ENCODE measurements around the gene CAMTA1. TPM values are rescaled to one million over a fixed set of nuclear protein-coding genes. Genes with fewer than 3 reads are reported as not detected.

Gene CAMTA1
- total RNA-seq, 1 experiment from 2014 or later, result 69.5 TPM

DNA sequence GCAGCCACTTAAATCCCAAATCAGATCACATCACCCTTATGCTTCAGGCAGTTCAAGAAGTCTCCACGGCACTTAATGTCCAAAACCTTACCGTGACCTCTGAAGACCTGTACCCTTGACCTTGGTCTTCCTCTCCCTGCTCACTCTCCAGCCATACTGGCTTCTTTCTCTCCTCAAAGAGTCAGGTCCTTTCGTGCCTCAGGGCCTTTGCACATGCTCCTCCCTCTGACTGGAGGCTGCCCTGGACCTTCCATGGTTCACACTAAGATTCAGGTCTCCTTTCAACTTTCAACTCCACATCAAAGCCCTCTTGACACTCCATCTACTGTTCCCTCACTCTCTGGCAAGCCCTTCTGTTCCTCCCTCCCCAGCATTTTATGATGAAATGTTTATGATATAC, 695.9 kb downstream of the CAMTA1 start:
- ATAC-seq (no peak), DNase-seq (ENCODE audit: low read depth, low spot score) (no peak)
- H3K9me3 ChIP-seq (ENCODE audit: control insufficient read depth in 1 of 2, insufficient read depth in 1 of 2, low read depth in 1 of 2, low read length in 2 of 2), result no peaks in the 10 kb centered on the region
- CTCF ChIA-PET, result no interaction called here
- H3K27ac ChIP-seq (ENCODE audit: low read depth, low read length), result no peak overlapping the region
- H3K79me2 ChIP-seq (ENCODE audit: insufficient read depth, low read length), result no peaks in the 10 kb centered on the region
- intact Hi-C loops (cut with micrococcal nuclease), result no loop called here
- RAD21 ChIA-PET (ENCODE audit: low non-redundant PET in 1 of 2, low total read pairs in 2 of 2, uncharacterized antibody in 2 of 2, unreplicated experiment in 2 of 2), result no interaction called here
- no peaks in the 10 kb centered on the region for H4K20me1 ChIP-seq (ENCODE audit: insufficient read depth)
- POLR2A ChIA-PET, result no interaction called here
- H3K9ac ChIP-seq (ENCODE audit: low read length), result no peak overlapping the region
- no peak overlapping the region for H3K4me3 ChIP-seq (replicated peaks in 1 of 2; ENCODE audit: low read depth in 1 of 2, low read length in 2 of 2)
- no peak overlapping the region for H3K4me2 ChIP-seq (ENCODE audit: low read length)
- BruUV-seq (replicated peaks), result no TSS peak
- H3K27me3 ChIP-seq (ENCODE audit: insufficient read depth, low read length), result peaks cover 24% of the 10 kb centered on the region
- TF ChIP-seq FOSL1 (IDR thresholded peaks at IDR 0.05; ENCODE audit: low read depth), result no peak
- TF ChIP-seq ZNF274 (IDR thresholded peaks at IDR 0.05; ENCODE audit: low read depth, low read length), result no peak
- TF ChIP-seq, protein P1, sequence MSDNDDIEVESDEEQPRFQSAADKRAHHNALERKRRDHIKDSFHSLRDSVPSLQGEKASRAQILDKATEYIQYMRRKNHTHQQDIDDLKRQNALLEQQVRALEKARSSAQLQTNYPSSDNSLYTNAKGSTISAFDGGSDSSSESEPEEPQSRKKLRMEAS (IDR thresholded peaks at IDR 0.05), result no peak
- TF ChIP-seq SP1 (IDR thresholded peaks at IDR 0.05; ENCODE audit: low read depth), result no peak
- TF ChIP-seq EZH2phosphoT487 (IDR thresholded peaks at IDR 0.05; ENCODE audit: borderline replicate concordance), result no peak
- TF ChIP-seq TCF7L2 (IDR thresholded peaks at IDR 0.05; ENCODE audit: borderline replicate concordance, extremely low read depth, insufficient read depth, insufficient read length), result no peak
- no peak for TF ChIP-seq CBX3 (IDR thresholded peaks at IDR 0.05; ENCODE audit: low read depth)
- TF ChIP-seq ELF1 (IDR thresholded peaks at IDR 0.05; ENCODE audit: borderline replicate concordance, low read depth), result no peak
- no peak for TF ChIP-seq POLR2A (IDR thresholded peaks at IDR 0.05; ENCODE audit: borderline replicate concordance, extremely low read depth, insufficient read depth, insufficient read length)
- no peak for TF ChIP-seq SIN3A (IDR thresholded peaks at IDR 0.05; ENCODE audit: low read depth)
- H3K36me3 ChIP-seq (ENCODE audit: control insufficient read depth in 1 of 2, insufficient read depth in 2 of 2, low read length in 2 of 2), result no peaks in the 10 kb centered on the region
- no peaks in the 10 kb centered on the region for H3K9me2 ChIP-seq (ENCODE audit: insufficient read depth)
- no peak overlapping the region for H2AFZ ChIP-seq (ENCODE audit: low read depth, low read length, poor library complexity, severe bottlenecking)
- H3K4me1 ChIP-seq (ENCODE audit: control insufficient read depth in 1 of 2, insufficient read depth in 2 of 2, low read length in 2 of 2), result no peaks in the 10 kb centered on the region

DNA sequence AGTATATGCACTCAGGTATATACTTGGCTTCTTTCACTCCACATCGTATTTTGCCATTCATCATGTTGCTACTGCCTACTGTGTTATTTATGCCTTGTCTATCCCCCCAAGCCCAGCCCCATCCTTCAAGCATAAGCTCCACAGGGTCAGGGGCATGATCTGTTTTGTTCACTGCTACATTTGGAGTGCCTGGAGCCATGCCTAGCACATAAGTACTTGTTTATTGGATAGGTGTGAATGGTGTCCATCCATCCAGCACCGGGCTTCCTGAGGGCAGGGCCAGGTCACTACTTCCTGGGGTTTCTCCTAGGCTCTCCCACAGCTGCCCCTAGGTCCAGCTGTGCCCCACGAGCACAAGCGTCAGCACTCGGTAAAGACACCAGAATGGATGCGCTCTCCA, 696.8 kb downstream of the CAMTA1 start:
- no peaks in the 10 kb centered on the region for H3K9me3 ChIP-seq (ENCODE audit: control insufficient read depth in 1 of 2, insufficient read depth in 1 of 2, low read depth in 1 of 2, low read length in 2 of 2)
- no peak for DNase-seq (ENCODE audit: low read depth, low spot score)
- H2AFZ ChIP-seq (ENCODE audit: low read depth, low read length, poor library complexity, severe bottlenecking), result no peak overlapping the region
- no peak overlapping the region for H3K27ac ChIP-seq (ENCODE audit: low read depth, low read length)
- H3K9me2 ChIP-seq (ENCODE audit: insufficient read depth), result no peaks in the 10 kb centered on the region
- BruUV-seq (replicated peaks), result no TSS peak
- intact Hi-C loops (cut with micrococcal nuclease), result no loop called here
- H3K4me2 ChIP-seq (ENCODE audit: low read length), result no peak overlapping the region
- CTCF ChIA-PET, result no interaction called here
- POLR2A ChIA-PET, result no interaction called here
- no peaks in the 10 kb centered on the region for H3K4me1 ChIP-seq (ENCODE audit: control insufficient read depth in 1 of 2, insufficient read depth in 2 of 2, low read length in 2 of 2)
- no peak overlapping the region for H3K9ac ChIP-seq (ENCODE audit: low read length)
- H3K4me3 ChIP-seq (replicated peaks in 1 of 2; ENCODE audit: low read depth in 1 of 2, low read length in 2 of 2), result no peak overlapping the region
- H3K27me3 ChIP-seq (ENCODE audit: insufficient read depth, low read length), result peaks cover 24% of the 10 kb centered on the region
- no peaks in the 10 kb centered on the region for H3K79me2 ChIP-seq (ENCODE audit: insufficient read depth, low read length)
- TF ChIP-seq POLR2A (IDR thresholded peaks at IDR 0.05; ENCODE audit: borderline replicate concordance, extremely low read depth, insufficient read depth, insufficient read length), result no peak
- TF ChIP-seq, protein P2, sequence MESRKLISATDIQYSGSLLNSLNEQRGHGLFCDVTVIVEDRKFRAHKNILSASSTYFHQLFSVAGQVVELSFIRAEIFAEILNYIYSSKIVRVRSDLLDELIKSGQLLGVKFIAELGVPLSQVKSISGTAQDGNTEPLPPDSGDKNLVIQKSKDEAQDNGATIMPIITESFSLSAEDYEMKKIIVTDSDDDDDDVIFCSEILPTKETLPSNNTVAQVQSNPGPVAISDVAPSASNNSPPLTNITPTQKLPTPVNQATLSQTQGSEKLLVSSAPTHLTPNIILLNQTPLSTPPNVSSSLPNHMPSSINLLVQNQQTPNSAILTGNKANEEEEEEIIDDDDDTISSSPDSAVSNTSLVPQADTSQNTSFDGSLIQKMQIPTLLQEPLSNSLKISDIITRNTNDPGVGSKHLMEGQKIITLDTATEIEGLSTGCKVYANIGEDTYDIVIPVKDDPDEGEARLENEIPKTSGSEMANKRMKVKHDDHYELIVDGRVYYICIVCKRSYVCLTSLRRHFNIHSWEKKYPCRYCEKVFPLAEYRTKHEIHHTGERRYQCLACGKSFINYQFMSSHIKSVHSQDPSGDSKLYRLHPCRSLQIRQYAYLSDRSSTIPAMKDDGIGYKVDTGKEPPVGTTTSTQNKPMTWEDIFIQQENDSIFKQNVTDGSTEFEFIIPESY (IDR thresholded peaks at IDR 0.05; ENCODE audit: extremely low read depth, insufficient replicate concordance, low read length), result no peak
- TF ChIP-seq, protein P3, sequence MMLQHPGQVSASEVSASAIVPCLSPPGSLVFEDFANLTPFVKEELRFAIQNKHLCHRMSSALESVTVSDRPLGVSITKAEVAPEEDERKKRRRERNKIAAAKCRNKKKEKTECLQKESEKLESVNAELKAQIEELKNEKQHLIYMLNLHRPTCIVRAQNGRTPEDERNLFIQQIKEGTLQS (IDR thresholded peaks at IDR 0.05), result no peak
- no peak for ATAC-seq
- no peaks in the 10 kb centered on the region for H4K20me1 ChIP-seq (ENCODE audit: insufficient read depth)
- no peaks in the 10 kb centered on the region for H3K36me3 ChIP-seq (ENCODE audit: control insufficient read depth in 1 of 2, insufficient read depth in 2 of 2, low read length in 2 of 2)
- RAD21 ChIA-PET (ENCODE audit: low non-redundant PET in 1 of 2, low total read pairs in 2 of 2, uncharacterized antibody in 2 of 2, unreplicated experiment in 2 of 2), result no interaction called here

Measured in HCT116 (cell line).